GM19240 (cell line): ENCODE measurements around the gene ALLC.

Experiments
- DNase-seq: peaks from one replicate; pipeline ENCODE4 v3.0.0; 2011; ENCODE audit warnings: low spot score; ENCODE audit not compliant: insufficient read length

ALLC gene

DNA sequence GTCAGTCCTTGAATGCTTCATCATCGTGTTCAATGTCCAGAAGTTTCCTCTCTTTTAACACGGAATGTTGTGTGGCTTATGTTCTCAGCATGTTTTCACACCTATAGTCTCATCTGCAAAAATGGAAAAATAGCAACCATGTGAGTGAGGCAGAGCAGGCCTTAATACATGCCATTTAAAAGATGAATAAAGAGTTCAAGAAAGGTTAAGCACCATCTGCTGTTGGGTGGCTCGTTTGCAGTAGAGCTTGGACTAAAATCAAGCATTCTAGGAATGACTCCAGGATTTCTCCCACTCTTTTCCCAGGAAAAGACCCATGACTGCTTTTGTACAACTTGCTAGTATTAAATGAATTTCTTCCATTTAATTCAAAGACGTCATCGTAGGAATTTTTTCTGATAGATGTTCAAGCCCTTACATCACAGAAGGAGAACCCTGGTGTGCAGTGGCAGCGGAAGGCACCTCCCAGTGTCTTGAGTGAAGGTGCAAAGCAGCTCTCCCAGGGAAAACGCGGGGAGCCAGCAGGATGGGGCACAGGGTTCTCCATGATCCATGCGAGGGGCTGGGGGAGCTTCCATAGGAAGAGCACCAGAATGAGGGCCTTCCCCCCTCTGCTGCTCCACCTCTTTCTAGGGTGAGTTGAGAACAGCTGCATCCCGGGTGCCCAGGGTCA is 55.0 kb downstream of the ALLC start:
- DNase-seq = no peak

DNA sequence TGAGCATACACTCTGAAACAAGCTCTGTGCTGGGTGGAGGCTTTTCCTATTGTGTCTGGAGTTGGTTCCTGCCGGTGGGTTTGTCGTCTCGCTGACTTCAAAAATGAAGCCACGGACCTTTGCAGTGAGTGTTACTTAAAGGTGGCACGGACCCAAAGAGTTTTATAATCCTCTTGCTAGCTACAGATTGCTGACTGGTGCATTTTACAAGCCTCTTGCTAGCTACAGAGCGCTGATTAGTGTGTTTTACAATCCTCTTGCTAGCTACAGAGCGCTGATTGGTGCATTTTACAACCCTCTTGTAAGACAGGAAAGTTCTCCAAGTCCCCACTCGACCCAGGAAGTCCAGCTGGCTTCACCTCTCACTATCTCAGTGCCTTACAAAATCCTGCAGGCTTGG is 60.7 kb downstream of the ALLC start:
- no peak for DNase-seq

DNA sequence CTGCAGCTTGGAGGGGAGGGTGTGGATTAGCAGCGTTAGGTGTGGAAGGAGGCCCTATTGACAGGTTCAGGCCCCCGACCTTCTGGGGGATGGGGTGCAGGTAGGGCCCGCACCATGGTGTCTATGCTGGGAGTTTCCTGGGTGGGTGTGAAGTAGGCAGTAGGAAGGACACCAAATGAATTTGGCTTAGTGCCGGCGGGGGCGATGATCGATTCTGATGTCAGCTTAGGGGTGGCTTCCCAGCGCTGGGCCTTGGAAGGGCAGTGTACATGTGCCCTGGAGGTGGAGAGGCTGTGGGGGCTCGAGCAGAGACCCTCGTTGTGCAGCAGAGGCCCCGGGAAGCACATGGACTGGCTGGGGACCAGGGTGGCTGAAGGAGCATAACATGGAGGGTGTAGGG is 67.0 kb downstream of the ALLC start:
- DNase-seq = no peak

DNA sequence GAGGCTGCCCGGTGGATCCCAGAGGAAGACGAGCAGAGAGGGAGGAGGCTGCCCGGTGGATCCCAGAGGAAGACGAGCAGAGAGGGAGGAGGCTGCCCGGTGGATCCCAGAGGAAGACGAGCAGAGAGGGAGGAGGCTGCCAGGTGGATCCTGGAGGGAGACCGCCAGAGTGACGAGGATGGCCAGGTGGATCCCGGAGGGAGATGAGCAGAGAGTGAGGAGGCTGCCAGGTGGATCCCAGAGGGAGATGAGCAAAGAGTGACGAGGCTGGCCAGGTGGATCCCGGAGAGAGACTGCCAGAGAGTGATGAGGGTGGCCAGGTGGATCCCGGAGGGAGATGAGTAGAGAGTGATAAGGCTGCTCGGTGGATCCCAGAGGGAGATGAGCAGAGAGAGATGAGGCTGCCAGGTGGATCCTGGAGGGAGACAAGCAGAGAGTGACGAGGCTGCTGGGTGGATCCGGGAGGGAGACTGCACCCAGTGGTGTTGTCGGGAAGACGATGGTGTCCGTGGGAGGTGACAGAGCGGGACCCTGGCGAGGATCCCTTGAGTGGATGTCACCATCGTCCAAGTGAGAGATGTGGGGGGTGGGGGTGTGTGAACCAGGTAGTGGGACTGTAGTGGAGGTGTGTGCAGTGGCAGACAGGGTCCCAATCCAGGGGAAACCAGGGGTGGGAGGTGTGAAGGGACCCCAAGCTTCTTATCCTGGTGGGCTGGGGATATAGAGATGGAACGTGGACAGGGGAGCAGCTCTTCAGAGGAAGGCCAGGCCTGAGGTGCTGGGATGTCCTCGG is 67.7 kb downstream of the ALLC start:
- DNase-seq = no peak

DNA sequence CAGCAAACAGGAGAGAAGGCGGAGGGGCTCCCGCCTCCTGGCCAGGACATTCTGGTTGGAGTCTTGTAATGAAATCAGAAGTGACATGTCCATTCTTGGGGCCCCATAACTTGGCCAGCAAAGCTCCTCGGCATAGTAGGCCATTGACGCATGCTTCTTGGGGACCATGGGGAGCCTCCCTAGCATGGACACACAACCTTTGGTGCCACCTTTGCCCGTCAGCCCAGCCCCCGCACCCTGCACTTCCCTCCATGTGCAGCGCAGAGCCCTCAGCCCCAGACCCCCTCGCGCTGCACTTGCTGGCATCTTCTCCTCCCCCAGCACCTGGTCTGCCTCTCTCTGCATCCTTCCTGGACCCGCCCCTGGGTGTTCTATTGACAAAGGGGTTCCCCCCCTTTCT is 68.5 kb downstream of the ALLC start:
- no peak for DNase-seq

DNA sequence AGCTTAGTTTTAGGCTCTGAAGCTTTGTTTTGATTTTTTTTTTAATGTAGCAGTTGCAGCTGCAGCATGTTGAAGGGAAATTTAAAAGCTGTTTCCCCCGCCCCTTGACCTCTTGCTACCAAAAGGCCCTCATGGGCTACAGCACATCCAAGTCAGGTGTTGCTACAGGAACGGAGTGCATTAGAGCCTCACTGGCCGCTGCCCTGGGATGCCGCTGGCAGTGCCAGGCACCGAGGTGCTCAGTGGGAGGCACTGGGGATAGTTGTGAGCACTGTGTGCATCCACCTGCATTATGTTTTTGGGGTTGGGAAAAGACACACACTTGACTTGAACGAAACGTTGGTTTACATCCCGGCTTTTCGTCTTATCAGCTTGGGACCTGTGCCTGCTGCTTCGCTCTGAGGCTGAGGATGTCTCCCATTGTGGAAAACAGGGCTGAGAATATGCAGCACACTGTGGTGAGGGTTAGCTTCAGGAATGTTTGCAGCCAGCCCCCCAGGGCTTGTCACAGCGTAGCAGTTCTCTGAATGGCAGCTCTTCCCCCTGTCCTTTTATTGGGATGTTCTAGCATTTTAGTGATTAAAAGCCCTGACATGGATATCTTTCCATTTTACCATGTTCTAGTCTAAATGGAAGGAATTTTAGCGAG is 69.5 kb downstream of the ALLC start:
- DNase-seq = no peak

DNA sequence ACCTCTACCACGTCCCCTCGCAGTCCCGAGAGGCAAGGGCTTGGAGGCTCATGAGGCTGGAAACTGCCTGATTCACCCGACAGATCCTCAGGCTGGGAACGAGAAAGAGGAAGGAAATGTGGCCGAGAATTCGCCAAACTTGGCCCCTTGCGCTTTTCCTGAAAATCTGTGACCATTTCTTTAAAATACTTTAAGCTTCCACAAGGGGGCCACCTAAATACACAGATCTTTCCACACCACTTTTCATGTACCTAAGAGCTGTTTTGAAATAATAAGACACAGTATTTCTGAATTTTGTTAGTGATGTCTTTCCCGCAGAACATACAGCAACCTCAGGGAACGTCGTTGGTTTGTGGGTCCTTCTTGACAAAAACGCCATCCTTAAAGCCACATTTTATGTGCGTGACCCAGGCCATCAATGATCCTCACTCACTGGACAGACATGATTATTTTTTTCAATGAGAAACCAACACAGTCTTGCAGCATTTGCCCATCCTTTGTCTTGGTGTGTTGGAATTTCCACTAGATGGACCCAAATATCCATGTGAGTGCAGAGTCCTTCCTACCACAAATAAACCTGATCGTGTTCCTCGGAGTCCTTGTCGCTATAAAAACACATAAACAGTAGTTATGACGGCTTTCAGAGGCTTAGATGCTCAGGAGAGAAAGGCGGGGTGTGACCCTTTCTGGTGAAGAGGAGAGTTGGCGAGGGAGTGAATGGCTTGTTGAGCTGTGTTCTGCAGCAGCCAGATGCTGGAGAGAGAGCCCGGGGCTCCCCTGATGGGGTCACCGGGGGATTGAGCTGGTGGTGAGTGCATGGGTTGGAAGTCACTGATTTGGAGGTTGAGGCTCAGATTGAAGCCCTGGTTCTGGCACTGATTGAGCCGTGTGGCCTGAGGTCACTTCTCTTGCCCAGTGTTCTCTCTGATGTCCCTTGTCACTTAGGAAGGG is 70.4 kb downstream of the ALLC start:
- no peak for DNase-seq

DNA sequence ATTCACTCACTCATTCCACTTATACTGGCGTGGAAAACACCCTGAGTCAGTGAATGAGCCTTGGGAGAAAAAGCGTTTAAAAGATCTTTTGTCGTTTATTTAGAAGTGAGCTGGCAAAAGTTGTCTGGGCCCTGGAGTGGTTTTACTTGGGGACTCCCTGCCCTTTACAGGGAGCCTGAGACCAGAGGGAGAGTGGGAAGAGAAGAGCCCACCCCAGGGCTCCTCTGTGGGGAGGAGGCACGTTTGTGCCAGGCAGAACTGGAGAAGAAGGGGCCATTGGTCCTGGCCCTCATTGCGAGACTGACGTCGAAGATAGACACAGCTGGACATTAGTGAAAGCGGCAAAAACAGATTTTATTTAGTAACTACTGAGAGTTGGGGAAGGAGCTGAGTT is 71.1 kb downstream of the ALLC start:
- no peak for DNase-seq

DNA sequence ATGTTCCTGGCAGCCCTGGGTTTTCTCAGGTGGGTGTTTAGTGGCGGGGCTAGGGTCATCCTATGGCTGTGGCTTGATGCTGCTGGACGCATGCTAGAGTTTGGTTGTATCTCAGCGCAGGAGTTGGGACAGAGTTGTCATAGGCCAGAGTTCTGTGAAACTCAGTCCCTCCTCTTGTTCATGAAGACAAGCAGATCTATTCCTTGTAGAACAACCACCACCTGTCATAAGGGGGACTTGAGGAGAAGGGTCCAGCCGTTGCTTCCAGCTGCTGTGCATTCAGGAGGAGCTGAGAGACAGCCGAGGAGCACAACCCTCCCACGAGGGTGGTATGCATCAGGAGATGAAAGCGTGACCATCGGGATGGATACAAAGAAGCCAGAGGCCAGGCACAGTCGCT is 71.8 kb downstream of the ALLC start:
- no peak for DNase-seq

DNA sequence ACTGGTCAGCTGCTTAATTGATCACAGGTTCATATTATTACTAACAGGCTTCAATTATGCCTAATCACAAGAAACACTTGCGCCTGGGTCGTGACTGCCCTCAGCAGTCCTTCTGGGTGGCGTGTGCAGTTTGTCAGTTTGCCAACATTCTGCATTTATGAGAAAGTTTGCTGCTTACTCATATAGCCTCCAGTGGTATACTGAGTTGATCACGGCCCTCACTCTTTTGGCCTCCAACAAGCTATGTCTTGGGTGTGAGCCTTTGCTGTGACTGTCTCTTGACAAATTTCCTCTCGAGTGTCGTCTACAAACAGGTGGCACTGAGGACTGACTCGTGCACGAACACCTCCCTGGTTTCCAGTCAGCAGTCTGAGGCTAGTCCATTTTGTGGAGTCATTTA is 72.6 kb downstream of the ALLC start:
- no peak for DNase-seq

DNA sequence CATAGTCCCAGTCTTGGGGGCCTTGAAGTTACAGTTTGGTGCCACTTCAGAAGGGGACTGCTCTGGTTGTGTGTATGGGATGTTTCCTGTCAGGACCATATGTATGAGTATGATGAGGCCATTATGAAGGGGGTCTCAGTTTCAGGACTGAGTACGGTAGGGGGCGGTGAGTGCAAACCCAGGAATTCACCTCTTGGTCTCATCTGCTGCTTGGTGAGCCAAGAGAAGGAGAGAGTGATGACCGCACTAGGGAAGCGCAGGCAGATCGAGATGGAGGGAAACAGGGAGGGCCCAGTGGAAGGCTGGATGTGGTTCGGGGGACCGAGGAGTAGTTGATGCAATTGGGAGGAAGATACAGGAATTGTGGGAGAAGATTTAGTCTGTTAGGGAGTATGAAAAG is 73.8 kb downstream of the ALLC start:
- DNase-seq = no peak

DNA sequence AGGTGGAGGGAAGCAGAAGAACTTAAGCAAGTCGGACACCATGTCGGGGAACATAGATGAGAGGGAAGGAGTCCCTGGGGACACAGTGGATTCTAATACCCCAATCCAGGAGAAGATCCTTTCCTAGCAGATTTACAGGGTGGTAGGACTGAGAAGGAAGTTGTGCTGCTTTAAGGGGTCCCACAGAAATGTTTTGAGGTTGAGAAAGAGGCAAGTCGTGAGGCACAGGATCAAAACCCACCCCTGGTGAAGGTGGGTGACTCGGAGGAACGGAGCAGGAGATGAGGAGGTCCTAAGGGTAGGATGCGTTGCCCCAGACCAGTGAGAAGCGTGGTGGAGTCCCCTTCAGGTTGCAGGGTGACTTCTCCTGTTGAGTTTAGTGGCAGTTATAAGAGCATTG is 78.1 kb downstream of the ALLC start:
- DNase-seq = no peak

DNA sequence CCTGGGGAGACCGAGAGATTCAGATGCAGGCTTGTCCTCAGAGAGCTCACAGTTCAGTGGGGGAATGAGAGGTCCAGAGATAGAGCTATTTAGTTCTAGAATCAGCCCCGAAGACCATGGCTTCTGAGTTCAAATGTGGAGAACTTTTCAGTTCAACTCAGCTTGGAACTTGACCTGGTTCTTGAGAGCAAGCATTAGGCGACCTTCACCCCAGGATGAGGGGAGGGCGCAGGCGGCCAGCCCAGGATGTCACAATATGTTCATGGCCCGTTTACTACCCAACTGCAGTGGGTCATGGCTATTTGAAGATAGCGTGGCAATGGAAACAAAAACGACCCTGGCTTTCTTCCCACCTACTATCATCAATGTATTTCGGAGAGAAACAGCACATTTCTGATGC is 79.1 kb downstream of the ALLC start:
- DNase-seq = no peak

DNA sequence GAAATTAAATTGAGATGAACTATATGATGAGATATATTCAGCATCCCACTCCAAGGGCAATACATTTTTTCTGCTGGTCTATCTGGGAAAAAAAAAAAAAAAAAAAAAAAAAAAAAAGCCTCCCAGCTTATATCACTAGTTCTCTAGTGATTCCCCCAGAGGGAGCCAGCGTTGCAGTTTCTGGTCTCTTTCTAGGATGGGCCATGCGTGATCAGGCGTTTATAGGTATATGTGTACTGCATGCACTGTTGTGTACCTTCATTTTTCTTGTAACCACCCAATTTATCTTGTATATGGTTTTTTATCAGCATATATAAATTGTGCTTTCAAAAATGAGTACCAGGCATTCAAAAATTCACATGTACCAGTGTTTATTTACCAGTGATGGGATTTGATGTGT is 80.5 kb downstream of the ALLC start:
- DNase-seq = no peak

DNA sequence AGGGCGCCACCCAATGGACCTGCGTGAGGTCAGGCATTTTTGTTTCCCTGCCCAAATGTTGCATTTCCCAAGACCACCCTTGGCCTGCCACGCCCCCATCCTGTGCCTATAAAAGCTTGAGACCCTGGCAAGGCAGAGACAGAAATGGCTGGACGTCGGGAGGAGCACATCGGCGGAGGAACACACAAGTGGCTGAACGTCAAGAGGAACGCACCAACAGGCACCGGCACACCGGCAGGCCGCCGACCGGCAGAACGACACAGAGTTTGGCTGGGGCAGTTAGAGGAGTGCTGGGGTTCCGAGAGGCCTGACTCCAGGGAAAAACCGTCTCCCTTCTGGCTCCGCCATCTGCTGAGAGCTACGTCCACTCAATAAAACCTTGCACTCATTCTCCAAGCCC is 81.3 kb downstream of the ALLC start:
- no peak for DNase-seq

DNA sequence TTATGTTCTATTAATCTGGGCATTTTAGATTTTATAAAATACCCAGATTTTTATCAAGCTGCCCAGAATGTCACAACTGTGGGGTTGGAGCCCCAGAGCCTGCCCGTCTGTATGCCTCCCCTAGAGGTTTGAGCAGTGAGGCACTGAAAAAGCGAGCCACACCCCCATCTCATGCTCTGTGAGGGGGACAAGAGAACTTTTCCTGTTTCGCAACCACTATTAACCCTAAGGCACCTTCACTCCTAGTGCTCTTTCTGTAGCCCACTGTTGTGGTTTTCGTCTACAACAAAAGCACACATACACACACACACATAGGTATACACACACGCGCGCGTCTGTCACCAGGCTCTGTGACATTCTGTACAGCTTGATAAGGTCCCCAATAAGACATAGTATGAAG is 83.4 kb downstream of the ALLC start:
- no peak for DNase-seq

DNA sequence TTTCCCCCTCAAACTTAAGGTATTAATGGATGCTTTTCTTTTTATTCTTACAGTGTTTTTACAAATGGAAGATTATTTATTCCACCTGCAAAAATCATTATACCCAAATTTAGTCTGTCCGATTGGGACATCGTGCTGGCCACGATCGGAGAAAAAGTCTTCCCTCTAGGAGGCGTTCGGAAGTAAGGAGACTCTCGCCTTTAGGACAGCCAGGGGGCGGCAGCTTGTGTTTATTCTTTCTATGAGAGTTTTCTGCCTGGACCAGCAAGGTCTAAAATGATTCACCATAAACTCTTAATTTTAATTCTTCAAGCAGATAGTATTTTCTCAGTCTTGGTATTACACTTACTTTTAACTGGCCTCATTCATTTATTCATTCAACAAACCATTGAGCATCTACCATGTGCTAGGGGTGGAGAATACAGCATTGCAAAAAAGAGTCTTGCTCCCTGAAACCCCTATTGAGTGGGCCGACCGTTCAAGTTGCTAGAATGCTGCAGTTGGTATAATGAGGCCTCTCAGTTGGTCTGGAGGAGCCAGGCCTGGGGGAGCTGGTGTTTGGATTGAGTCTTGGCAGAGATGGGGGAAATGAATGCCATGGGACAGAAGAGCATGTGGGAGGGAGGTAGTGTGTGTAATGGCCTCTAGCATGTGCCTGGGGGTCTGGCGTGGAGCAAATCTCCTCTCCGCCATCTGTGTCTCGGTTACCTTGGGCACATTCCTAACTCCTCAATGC is 84.0 kb downstream of the ALLC start:
- DNase-seq = no peak

DNA sequence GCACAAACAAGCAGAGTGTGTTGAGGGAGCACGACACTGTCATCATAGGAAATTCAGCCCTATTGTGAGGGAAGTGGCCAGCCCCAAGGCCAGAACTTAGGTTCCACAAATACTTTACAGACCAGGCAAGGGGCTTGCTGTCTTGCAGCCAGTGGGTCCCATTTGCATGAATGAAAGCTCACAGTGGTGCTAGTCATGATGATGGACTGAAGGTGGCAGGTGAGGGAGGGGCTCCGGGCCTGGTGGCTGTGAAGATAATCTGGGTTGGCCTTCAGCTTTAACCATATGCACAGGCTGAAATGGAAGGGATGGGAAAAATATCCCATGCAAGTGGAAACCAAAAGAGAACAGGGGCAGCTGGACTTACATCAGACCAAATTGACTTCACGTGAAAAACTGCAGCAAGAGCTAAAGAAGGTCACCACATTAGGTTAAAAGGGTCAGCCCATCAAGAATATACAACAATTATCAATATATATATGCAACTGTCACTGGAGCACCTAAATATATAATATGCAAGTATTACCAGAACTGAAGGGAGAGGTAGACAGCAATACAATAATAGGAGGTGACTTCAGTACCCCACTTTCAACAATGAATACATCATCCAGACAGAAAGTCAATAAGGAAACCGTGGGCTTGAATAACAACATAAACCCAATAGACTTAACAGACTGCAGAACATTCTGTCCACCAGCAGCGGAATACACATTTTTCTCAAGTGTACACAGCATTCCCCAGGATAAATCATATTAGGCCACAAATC is 84.9 kb downstream of the ALLC start:
- DNase-seq = no peak

DNA sequence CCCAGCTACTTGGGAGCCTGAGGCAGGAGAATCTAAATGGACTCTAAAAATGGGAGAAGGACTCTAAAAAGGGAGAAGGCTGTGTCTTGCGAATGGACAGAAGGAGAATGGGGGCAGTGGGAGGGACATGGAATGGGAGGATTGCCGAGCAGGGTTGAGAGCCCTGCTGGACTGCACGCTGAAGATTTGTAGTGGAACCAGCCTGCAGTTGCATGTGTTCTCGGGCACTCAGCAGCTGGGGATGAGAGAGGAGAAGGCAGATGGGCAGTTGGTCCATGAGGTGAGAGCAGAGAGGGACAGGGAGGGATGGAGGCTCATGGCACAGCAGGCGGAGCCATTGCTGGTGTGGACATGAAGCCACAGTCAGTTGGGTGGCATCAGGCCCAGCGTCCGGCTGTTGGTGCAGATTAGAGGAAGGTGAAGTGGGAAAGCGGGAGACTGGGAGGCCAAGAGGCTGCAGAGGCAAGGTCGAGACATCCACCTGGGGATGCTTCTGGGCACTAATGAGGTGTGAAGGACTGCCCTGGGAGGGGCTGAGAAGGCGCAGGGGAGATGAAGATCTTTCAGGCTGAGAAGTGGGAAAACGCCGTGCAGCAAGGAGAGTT is 86.1 kb downstream of the ALLC start:
- DNase-seq = no peak

DNA sequence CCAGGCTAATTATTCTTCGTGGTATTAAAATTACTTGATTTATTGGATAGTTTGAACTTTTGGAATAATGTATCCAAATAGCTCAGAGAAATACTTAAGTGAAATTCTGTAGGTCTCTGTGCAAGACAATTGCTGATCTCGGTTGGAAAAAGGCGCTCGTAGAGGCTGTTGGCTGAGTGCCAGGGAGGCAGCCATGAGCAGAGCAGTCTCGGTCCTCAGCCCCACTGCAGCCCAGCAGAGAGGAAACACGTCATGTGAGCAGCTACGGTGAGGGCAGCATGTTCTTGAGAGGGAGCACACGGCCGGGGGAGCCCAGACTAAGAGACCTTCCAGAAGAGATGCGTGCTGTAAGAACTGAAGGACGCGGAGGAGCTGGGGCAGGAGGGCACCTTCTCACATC is 87.9 kb downstream of the ALLC start:
- no peak for DNase-seq
